GM19455 (cell line): Measurements from ENCODE around the gene TTC33.

ENCODE experiments used
- ATAC-seq: cut with Tn5 transposase; IDR thresholded peaks from one replicate; pipeline ENCODE4 v1.9.1; 2021; ENCODE audit not compliant: unreplicated experiment

Gene TTC33

GRCh38 chr5:40547557-40547956, 208.2 kb downstream of the TTC33 start:
- ATAC-seq = no peak

DNA sequence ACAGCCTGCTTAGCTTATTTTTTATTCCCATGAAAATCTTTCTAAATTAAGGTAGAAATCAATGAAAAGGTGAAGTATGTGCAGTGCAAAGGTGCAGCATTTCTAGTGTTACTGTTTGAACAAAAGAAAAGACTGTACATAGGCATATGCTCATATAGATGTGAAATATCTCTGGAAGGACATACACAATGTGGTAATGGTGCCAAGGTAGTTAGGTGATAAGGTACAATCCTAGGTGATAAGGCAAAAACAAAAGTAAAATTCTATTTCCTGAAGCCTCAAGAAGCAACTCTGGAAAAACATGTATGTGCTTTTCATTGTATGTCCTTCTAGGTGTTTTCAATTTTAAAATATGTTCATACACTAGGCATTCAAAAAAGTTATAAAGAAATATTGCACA, 215.5 kb downstream of the TTC33 start:
- no peak for ATAC-seq

DNA sequence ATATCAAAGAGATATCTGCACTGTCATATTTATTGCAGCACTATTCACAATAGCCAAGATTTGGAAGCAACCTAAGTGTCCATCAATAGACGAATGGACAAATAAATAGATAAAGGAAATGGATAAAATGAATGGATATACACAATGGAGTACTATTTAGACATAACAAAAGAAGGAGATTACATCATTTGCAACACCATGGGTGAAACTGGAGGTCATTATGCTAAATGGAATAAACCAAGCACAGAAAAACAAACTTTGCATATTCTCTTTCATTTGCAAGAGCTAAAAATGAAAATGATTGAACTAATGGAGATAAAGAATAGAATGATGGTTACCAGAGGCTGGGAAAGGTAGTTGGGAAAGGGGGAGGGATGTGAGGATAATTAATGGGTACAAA, 231.1 kb downstream of the TTC33 start:
- ATAC-seq = no peak

DNA sequence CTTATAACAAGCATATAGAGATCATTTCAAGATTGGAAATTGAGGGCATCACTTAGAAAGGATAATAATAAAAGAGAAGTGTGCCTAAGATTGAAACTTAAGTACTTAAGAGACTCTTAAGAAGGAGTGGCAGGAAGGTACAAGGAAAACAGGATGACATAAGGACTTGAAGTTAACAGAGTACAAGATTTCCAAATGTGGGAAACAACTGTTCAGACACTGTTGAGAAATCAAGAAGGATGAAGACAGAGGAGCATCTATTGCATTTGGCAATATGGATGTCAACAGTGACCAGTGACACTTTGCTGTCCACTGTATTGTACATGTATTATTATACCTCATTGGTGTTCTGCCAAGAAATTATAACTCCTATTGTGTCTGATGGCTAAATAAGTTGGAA, 233.8 kb downstream of the TTC33 start:
- ATAC-seq = no peak

DNA sequence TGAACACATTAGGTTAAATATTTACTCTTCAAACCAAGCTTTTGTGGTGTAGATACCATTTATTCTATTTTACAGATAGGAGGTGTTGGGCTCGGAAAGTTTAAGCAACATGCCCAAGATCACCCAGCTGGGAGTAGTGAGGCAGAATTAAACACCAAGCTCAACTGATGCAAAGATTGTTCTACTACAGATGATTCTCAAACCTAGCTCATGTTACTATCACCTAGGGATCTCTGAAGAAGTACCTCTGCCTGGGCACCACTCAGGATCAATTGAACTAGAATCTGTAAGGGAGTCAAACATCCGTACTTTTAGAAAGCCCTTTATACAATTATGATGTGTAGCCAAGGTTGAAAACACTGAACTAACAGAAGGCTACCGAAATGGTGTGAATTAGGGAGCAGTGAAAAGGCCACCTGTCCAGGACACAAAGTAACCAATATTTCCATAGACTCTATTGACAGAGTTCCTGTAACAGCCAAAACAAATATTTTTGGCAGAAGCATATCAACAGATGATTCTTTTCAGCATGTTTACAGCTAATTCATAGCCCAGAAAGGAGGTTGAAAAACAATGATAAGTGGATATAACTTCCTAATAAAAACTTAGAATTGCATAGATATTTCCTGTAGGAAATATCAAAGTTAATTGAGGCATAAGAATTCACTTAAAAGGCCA, 234.5 kb downstream of the TTC33 start:
- ATAC-seq = no peak

GRCh38 chr5:40518485-40518917, 237.3 kb downstream of the TTC33 start:
- ATAC-seq = no peak

GRCh38 chr5:40515476-40515875, 240.3 kb downstream of the TTC33 start:
- no peak for ATAC-seq

- ATAC-seq = no peak
Observed at GRCh38 chr5:40514976-40515375, 240.8 kb downstream of the TTC33 start.

- no peak for ATAC-seq
Observed at GRCh38 chr5:40511801-40512200, 244.0 kb downstream of the TTC33 start.

GRCh38 chr5:40507095-40507494, 248.7 kb downstream of the TTC33 start:
- no peak for ATAC-seq

GRCh38 chr5:40505031-40505430, 250.7 kb downstream of the TTC33 start:
- no peak for ATAC-seq

- ATAC-seq = no peak
Observed at GRCh38 chr5:40503439-40503838, 252.3 kb downstream of the TTC33 start.

- ATAC-seq = no peak
Observed at GRCh38 chr5:40502736-40503135, 253.0 kb downstream of the TTC33 start.

DNA sequence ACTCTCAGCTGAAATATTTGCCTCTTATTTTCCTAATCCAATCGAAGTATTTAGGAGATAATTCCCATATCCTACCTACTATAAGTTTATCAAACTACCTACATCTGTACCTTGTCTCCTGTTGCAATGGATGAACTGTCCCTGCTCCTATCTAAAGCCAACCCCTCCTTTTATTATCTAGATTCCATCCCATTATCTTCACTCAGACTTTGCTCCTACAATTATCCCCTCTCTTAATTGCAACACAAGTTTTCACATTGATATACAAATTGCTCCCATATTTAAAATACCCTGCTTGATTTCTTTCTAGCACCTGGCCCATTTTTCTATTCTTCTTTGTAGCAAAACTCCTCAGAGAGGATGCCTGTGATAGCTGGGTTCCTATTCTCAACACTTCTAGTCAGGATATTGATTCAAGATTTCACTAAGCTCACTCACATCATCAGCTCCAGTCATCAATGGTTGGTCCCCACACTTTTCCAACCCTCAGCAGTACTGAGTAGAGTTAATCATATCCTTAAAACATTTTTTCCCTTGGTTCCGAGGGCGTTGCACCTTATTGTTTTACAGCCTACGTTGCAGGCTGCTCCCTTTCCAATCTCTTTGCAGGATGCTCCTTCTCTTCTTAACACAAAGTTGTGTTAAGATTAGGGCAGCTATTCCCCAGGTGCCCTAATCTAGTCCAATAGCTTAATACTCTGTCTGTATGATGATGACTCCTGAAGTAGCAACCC, 253.9 kb downstream of the TTC33 start:
- no peak for ATAC-seq

DNA sequence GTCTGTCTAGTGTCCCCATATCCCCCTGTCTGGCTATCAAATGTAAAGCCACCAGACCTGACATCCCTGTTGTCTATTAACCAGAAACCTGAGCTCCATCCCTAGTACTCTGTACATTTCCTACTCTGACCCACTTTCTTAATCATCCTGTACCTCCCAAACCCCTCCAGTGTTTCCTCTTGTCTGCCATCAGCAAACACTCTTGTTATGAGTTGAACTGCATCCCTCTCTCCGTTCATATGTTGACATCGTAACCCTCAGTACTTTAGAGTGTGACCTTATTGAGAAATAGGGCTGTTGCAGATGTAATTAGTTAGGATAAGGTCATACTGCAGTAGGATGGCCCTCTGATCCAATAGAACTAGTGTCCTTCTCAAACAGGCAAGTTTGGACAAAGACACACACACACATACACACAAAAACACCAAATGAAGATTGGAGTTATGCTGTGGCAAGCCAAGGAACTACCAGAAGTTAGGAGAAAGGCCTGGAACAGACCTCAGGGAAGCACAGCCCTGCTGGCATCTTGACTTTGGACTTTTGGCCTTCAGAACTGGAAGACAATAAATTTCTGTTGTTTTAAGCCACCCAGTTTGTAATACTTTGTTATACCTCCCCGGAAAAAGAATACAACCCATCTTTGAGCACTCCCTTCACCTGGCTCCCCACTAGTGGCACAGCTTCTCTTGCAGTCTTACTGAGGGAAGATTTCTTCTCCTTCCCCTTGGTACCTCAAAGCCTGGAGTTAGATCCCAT, 256.1 kb downstream of the TTC33 start:
- no peak for ATAC-seq

GRCh38 chr5:40499007-40499406, 256.8 kb downstream of the TTC33 start:
- ATAC-seq = no peak

DNA sequence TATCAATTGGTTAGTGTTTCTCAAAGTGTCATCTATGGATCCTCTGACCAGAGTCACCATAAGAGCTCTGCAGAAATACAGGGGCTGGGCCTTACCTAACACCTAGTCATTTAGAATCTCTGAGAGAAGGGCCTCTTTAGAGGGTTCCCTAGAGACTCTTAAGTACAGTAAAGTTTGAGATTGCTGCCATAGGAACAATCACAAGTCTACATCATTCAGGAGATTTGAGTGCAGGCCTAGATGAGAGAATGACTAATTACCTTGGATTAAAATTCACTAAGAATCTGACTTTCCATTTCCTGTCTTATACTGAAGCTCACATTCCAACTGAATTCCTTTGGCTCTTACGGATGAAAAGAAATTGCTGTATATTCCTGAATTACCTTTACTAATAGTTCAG, 258.2 kb downstream of the TTC33 start:
- ATAC-seq = no peak

- ATAC-seq = no peak
Observed at GRCh38 chr5:40495237-40495635, 260.5 kb downstream of the TTC33 start.

- ATAC-seq = no peak
Observed at GRCh38 chr5:40494631-40495236, 261.0 kb downstream of the TTC33 start.

DNA sequence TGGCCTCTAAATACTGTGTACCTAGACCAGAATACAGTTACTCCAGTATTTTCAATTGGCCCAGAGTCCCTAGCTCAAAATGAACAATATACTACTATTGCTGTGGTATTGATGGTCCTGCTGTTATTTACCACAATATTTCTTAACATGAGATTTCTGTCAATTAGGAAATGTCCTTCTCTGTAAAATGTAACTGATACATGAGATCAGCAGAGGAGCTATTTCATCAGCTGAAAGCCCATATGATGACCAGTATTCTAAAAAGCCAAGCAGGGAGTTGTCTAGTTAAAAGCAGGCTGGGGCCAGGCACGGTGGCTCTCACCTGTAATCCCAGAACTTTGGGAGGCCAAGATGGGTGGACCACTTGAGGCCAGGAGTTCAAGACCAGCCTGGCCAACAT, 263.7 kb downstream of the TTC33 start:
- no peak for ATAC-seq

DNA sequence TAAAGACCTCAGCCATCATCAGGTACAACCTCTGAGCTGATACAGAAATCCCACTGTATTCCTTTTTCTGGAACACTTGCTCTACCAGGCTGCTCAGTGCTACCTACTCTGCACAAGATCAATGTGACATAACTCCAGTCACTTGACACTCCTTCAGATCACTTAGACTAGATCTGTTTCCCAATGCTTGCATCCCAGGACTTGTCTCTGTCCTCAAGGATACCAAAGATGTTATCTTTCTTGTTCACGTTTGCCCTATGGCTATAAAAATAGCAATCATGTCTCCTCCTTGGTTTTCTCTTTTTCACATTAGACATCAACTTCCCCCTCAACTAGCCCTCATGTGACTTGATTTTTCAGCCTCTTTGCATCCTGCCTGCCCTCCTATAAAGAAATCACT, 264.1 kb downstream of the TTC33 start:
- no peak for ATAC-seq
